Trophoblast cell (in vitro differentiated cells and primary cell): ENCODE measurements around the gene MPPED1.

ENCODE experiments used
- DNase-seq, 2 donors: peaks; one replicate each; pipeline ENCODE4 v3.0.0-alpha.2; 2016
- H2AFZ ChIP-seq: 2 replicates; pipeline ENCODE4 v1.6.1; 2013; ENCODE audit warnings: low read length, moderate library complexity, mild to moderate bottlenecking; ENCODE audit not compliant: insufficient read depth, poor library complexity
- H2AK5ac ChIP-seq: 2 replicates; pipeline ENCODE4 v1.6.1; 2013; ENCODE audit warnings: mild to moderate bottlenecking, low read length
- H2BK120ac ChIP-seq: 2 replicates; pipeline ENCODE4 v1.6.1; 2013; ENCODE audit warnings: low read length, mild to moderate bottlenecking, moderate library complexity; ENCODE audit not compliant: insufficient read depth, poor library complexity
- H2BK12ac ChIP-seq: 2 replicates; pipeline ENCODE4 v1.6.1; 2013; ENCODE audit warnings: mild to moderate bottlenecking, low read length, moderate library complexity
- H2BK5ac ChIP-seq: 2 replicates; pipeline ENCODE4 v1.6.1; 2013; ENCODE audit warnings: low read length, low read depth, moderate library complexity, mild to moderate bottlenecking; ENCODE audit not compliant: poor library complexity
- H3K14ac ChIP-seq: 2 replicates; pipeline ENCODE4 v1.6.1; 2013; ENCODE audit warnings: mild to moderate bottlenecking, low read length
- H3K18ac ChIP-seq: 2 replicates; pipeline ENCODE4 v1.6.1; 2013; ENCODE audit warnings: mild to moderate bottlenecking, low read length
- H3K23ac ChIP-seq: 2 replicates; pipeline ENCODE4 v1.6.1; 2013; ENCODE audit warnings: low read length
- H3K27ac ChIP-seq: 2 replicates; pipeline ENCODE4 v1.5.1; 2013; ENCODE audit warnings: low read depth, mild to moderate bottlenecking, inconsistent platforms, low read length, moderate library complexity
- H3K27me3 ChIP-seq: 2 replicates; pipeline ENCODE4 v1.6.1; 2013; ENCODE audit warnings: inconsistent platforms, mild to moderate bottlenecking, low read length, moderate library complexity; ENCODE audit not compliant: insufficient read depth
- H3K36me3 ChIP-seq, 2 experiments: 1 replicate in 1 of 2; 2 replicates in 1 of 2; pipeline ENCODE4 v1.6.1; 2013; ENCODE audit warnings: low read length in 2 of 2, mild to moderate bottlenecking in 2 of 2, moderate library complexity in 1 of 2; ENCODE audit not compliant: insufficient read depth in 2 of 2, control insufficient read depth in 1 of 2
- H3K4ac ChIP-seq: 2 replicates; pipeline ENCODE4 v1.6.1; 2013; ENCODE audit warnings: low read depth, mild to moderate bottlenecking, low read length, moderate library complexity
- H3K4me1 ChIP-seq, 2 experiments: 1 replicate in 1 of 2; 2 replicates in 1 of 2; pipeline ENCODE4 v1.6.1; 2013; ENCODE audit warnings: low read length in 2 of 2, mild to moderate bottlenecking in 2 of 2, moderate library complexity in 1 of 2; ENCODE audit not compliant: insufficient read depth in 2 of 2, control insufficient read depth in 1 of 2
- H3K4me2 ChIP-seq: 2 replicates; pipeline ENCODE4 v1.6.1; 2013; ENCODE audit warnings: inconsistent platforms, mild to moderate bottlenecking, low read length, moderate library complexity
- H3K4me3 ChIP-seq: 2 replicates; pipeline ENCODE4 v1.5.1; 2013; ENCODE audit warnings: mild to moderate bottlenecking, low read depth, low read length, inconsistent platforms
- H3K79me1 ChIP-seq: one replicate; pipeline ENCODE4 v1.6.1; 2013; ENCODE audit warnings: low read length
- H3K79me2 ChIP-seq: 2 replicates; pipeline ENCODE4 v1.6.1; 2013; ENCODE audit warnings: low read length, mild to moderate bottlenecking; ENCODE audit not compliant: control insufficient read depth, insufficient read depth, poor library complexity
- H3K9ac ChIP-seq: 2 replicates; pipeline ENCODE4 v1.6.1; 2013; ENCODE audit warnings: mild to moderate bottlenecking, low read length
- H3K9me3 ChIP-seq: 2 replicates; pipeline ENCODE4 v1.6.1; 2013; ENCODE audit warnings: low read depth, mild to moderate bottlenecking, control low read depth, inconsistent platforms, low read length; ENCODE audit not compliant: insufficient read depth
- H4K12ac ChIP-seq: 2 replicates; pipeline ENCODE4 v1.6.1; 2013; ENCODE audit warnings: low read depth, mild to moderate bottlenecking, low read length, moderate library complexity
- H4K8ac ChIP-seq: 2 replicates; pipeline ENCODE4 v1.6.1; 2013; ENCODE audit warnings: low read depth, mild to moderate bottlenecking, low read length, moderate library complexity
- H4K91ac ChIP-seq: one replicate; pipeline ENCODE4 v1.6.1; 2013; ENCODE audit warnings: low read depth, mild to moderate bottlenecking, low read length, moderate library complexity
- WGBS: extraction: QIAGEN DNeasy Blood & Tissue Kit; methylation state at CpG from one replicate; pipeline ENCODE4 v1.1.7; 2013; ENCODE audit warnings: missing lambda C conversion rate; ENCODE audit not compliant: insufficient read length, insufficient coverage; ENCODE audit errors: extremely low coverage; 5-methylcytosine and 5-hydroxymethylcytosine counted together

MPPED1 gene

GRCh38 chr22:43429426-43429825, 17.6 kb downstream of the MPPED1 start:
- no peak overlapping the region for H2BK5ac ChIP-seq

GRCh38 chr22:43431808-43432554, 20.2 kb downstream of the MPPED1 start:
- Histone ChIP-seq H2AK5ac (no peak overlapping the region), H3K36me3 (no peaks in the 10 kb centered on the region), H3K9ac (no peak overlapping the region), H2BK5ac (no peak overlapping the region), H4K91ac (no peak overlapping the region), H3K4me2 (no peak overlapping the region), H3K4me1 (no peaks in the 10 kb centered on the region), H2BK120ac (no peak overlapping the region), H3K79me2 (no peaks in the 10 kb centered on the region), H3K27me3 (no peaks in the 10 kb centered on the region), H3K18ac (no peak overlapping the region), H3K4me3 (no peak overlapping the region), H3K9me3 (peaks cover 4% of the 10 kb centered on the region), H2BK12ac (no peak overlapping the region), H3K4ac (no peak overlapping the region), H3K27ac (no peak overlapping the region), H3K23ac (no peak overlapping the region), H3K79me1 (no peaks in the 10 kb centered on the region), H4K8ac (no peak overlapping the region), H4K12ac (no peak overlapping the region), H3K14ac (no peak overlapping the region), H2AFZ (no peak overlapping the region)
- 100% methylated on average over 1 of the region's 8 CpGs for WGBS
- DNase-seq = no peak

More at GRCh38 chr22:43429426-43429825, 17.6 kb downstream of the MPPED1 start:
- no peaks in the 10 kb centered on the region for H3K79me2 ChIP-seq
- no peak overlapping the region for H2AK5ac ChIP-seq
- H3K4ac ChIP-seq = no peak overlapping the region
- H2AFZ ChIP-seq = no peak overlapping the region
- no peaks in the 10 kb centered on the region for H3K79me1 ChIP-seq
- no CpG with 5 or more reads among the region's 5 CpGs for WGBS
- no peak overlapping the region for H3K18ac ChIP-seq
- H4K91ac ChIP-seq = no peak overlapping the region
- H3K4me2 ChIP-seq = no peak overlapping the region
- no peaks in the 10 kb centered on the region for H3K4me1 ChIP-seq
- H3K9me3 ChIP-seq = peaks cover 4% of the 10 kb centered on the region
- H3K27me3 ChIP-seq = no peaks in the 10 kb centered on the region
- H3K36me3 ChIP-seq = no peaks in the 10 kb centered on the region
- H3K9ac ChIP-seq = no peak overlapping the region
- H4K12ac ChIP-seq = no peak overlapping the region
- no peak for DNase-seq
- H3K14ac ChIP-seq = no peak overlapping the region
- no peak overlapping the region for H2BK120ac ChIP-seq
- H4K8ac ChIP-seq = no peak overlapping the region
- H3K4me3 ChIP-seq = no peak overlapping the region
- no peak overlapping the region for H2BK12ac ChIP-seq
- H3K23ac ChIP-seq = no peak overlapping the region
- H3K27ac ChIP-seq = no peak overlapping the region

GRCh38 chr22:43432883-43433415, 21.1 kb downstream of the MPPED1 start:
- H3K4me3 ChIP-seq = no peak overlapping the region
- H2BK12ac ChIP-seq = no peak overlapping the region
- no peak overlapping the region for H4K12ac ChIP-seq
- H4K91ac ChIP-seq = no peak overlapping the region
- H2AK5ac ChIP-seq = no peak overlapping the region
- no peak overlapping the region for H3K9ac ChIP-seq
- H2BK120ac ChIP-seq = no peak overlapping the region
- no peaks in the 10 kb centered on the region for H3K36me3 ChIP-seq
- H3K4ac ChIP-seq = no peak overlapping the region
- no peak overlapping the region for H3K27ac ChIP-seq
- H3K4me1 ChIP-seq = no peaks in the 10 kb centered on the region
- WGBS = no CpG with 5 or more reads among the region's 5 CpGs
- H3K4me2 ChIP-seq = no peak overlapping the region
- no peaks in the 10 kb centered on the region for H3K79me1 ChIP-seq
- H3K79me2 ChIP-seq = no peaks in the 10 kb centered on the region
- no peak overlapping the region for H3K23ac ChIP-seq
- H3K18ac ChIP-seq = no peak overlapping the region
- peaks cover 2% of the 10 kb centered on the region for H3K9me3 ChIP-seq
- H3K14ac ChIP-seq = no peak overlapping the region
- DNase-seq = no peak
- H4K8ac ChIP-seq = no peak overlapping the region
- H2BK5ac ChIP-seq = no peak overlapping the region
- H3K27me3 ChIP-seq = no peaks in the 10 kb centered on the region
- H2AFZ ChIP-seq = no peak overlapping the region

GRCh38 chr22:43433451-43434274, 21.8 kb downstream of the MPPED1 start:
- H2BK120ac ChIP-seq = no peak overlapping the region
- H4K91ac ChIP-seq = no peak overlapping the region
- no peaks in the 10 kb centered on the region for H3K79me1 ChIP-seq
- H2BK5ac ChIP-seq = no peak overlapping the region
- H4K12ac ChIP-seq = no peak overlapping the region
- no peak overlapping the region for H3K9ac ChIP-seq
- no peak overlapping the region for H2BK12ac ChIP-seq
- H2AFZ ChIP-seq = no peak overlapping the region
- H3K23ac ChIP-seq = no peak overlapping the region
- H3K9me3 ChIP-seq = peaks cover 2% of the 10 kb centered on the region
- no peak overlapping the region for H3K27ac ChIP-seq
- peak overlapping the region; percentile 44 for H3K4me3 ChIP-seq
- H3K79me2 ChIP-seq = no peaks in the 10 kb centered on the region
- no CpG with 5 or more reads among the region's 35 CpGs for WGBS
- H4K8ac ChIP-seq = no peak overlapping the region
- DNase-seq = no peak
- H3K4me2 ChIP-seq = no peak overlapping the region
- no peaks in the 10 kb centered on the region for H3K4me1 ChIP-seq
- H3K18ac ChIP-seq = no peak overlapping the region
- no peak overlapping the region for H3K4ac ChIP-seq
- H3K36me3 ChIP-seq = no peaks in the 10 kb centered on the region
- no peaks in the 10 kb centered on the region for H3K27me3 ChIP-seq
- H2AK5ac ChIP-seq = no peak overlapping the region
- H3K14ac ChIP-seq = no peak overlapping the region
